ENCODE measurements around the gene IFNLR1.

Gene IFNLR1

GRCh38 chr1:24126018-24126671 lies 60.9 kb downstream of the IFNLR1 start:
- no peak overlapping the region for H3K4me3 ChIP-seq (ENCODE audit: low read depth, low read length)
- no peak overlapping the region for H3K27ac ChIP-seq
- DNase-seq = no peak
- H3K27me3 ChIP-seq (ENCODE audit: insufficient read depth, low read depth, severe bottlenecking) = no peaks in the 10 kb centered on the region
- TF ChIP-seq CTCF (IDR thresholded peaks at IDR 0.05; ENCODE audit: low read depth, low read length) = no peak
- no peaks in the 10 kb centered on the region for H3K36me3 ChIP-seq
- H3K9me3 ChIP-seq (ENCODE audit: severe bottlenecking) = peaks cover 4% of the 10 kb centered on the region

DNA sequence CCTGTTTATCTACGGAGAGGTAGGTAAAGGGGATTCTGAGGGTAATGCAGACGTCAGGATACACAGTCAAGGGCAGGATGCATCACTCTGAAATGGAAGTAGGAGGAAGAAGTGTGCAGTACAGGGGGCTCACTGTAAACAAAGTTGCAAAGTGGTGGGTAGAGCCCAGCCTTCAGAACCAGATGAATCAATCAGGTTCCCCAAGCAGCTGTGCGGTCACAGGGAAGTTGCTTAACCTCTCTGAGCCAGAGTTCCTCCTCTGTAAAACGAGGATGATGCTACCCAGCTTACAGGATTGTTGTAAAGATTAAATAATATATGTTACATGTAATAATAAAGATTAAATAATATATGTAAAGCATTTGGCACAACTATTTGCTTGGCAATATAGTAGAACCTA lies 61.6 kb downstream of the IFNLR1 start:
- Histone ChIP-seq H3K36me3 (no peaks in the 10 kb centered on the region), H3K27ac (no peak overlapping the region), H3K4me3 (ENCODE audit: low read depth, low read length) (no peak overlapping the region), H3K27me3 (ENCODE audit: insufficient read depth, low read depth, severe bottlenecking) (no peaks in the 10 kb centered on the region), H3K9me3 (ENCODE audit: severe bottlenecking) (peaks cover 4% of the 10 kb centered on the region)
- no peak for TF ChIP-seq CTCF (IDR thresholded peaks at IDR 0.05; ENCODE audit: low read depth, low read length)
- DNase-seq = no peak

DNA sequence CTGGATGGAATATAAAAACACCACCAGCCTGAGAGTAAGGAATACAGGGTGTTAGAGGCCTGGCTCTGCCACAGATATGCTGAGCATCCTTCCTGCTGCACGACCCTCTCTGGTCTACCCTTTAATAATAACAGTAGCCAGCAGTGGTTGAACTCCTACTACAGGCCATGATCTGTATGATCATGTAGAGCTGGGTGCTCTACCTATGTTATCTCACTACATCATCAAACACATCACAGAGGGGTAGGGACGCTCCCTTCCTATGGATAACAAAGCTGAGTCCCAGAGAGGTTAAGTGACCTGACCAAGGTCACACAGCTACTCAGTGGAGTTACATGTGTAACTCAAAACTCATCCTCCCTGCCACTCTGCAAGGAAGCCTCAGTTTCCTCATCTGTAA lies 62.1 kb downstream of the IFNLR1 start:
- TF ChIP-seq CTCF (IDR thresholded peaks at IDR 0.05; ENCODE audit: low read depth, low read length) = no peak
- Histone ChIP-seq H3K27ac (no peak overlapping the region), H3K36me3 (no peaks in the 10 kb centered on the region), H3K27me3 (ENCODE audit: insufficient read depth, low read depth, severe bottlenecking) (no peaks in the 10 kb centered on the region), H3K4me3 (ENCODE audit: low read depth, low read length) (no peak overlapping the region), H3K9me3 (ENCODE audit: severe bottlenecking) (no peaks in the 10 kb centered on the region)
- DNase-seq = no peak

GRCh38 chr1:24123611-24124010 lies 63.5 kb downstream of the IFNLR1 start:
- no peak overlapping the region for H3K27ac ChIP-seq
- DNase-seq = no peak
- TF ChIP-seq CTCF (IDR thresholded peaks at IDR 0.05; ENCODE audit: low read depth, low read length) = no peak
- no peaks in the 10 kb centered on the region for H3K27me3 ChIP-seq (ENCODE audit: insufficient read depth, low read depth, severe bottlenecking)
- no peaks in the 10 kb centered on the region for H3K9me3 ChIP-seq (ENCODE audit: severe bottlenecking)
- H3K36me3 ChIP-seq = no peaks in the 10 kb centered on the region
- H3K4me3 ChIP-seq (ENCODE audit: low read depth, low read length) = no peak overlapping the region

DNA sequence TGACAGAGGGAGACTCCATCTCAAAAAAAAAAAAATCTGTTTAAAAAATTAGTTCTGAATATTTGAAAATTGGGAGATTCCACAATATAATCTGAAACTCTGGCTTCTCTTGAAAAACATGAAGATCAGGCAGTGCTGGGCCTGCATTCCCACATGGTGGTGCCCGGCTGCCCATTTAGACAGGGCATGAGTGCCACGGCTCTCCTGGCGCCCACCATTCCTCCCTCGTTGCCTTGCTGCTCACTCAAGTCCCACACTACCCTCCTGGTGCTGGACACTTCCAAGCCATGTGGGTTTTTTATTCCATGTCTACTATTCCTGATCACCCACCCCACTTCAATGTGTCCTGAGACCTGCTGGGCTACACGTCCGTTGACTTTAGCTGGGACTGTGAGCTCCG lies 64.3 kb downstream of the IFNLR1 start:
- TF ChIP-seq CTCF (IDR thresholded peaks at IDR 0.05; ENCODE audit: low read depth, low read length) = no peak
- no peak overlapping the region for H3K27ac ChIP-seq
- no peak overlapping the region for H3K4me3 ChIP-seq (ENCODE audit: low read depth, low read length)
- H3K36me3 ChIP-seq = no peaks in the 10 kb centered on the region
- no peak for DNase-seq
- H3K9me3 ChIP-seq (ENCODE audit: severe bottlenecking) = no peaks in the 10 kb centered on the region
- H3K27me3 ChIP-seq (ENCODE audit: insufficient read depth, low read depth, severe bottlenecking) = no peaks in the 10 kb centered on the region

- Histone ChIP-seq H3K36me3 (no peaks in the 10 kb centered on the region), H3K27ac (no peak overlapping the region), H3K9me3 (ENCODE audit: severe bottlenecking) (no peaks in the 10 kb centered on the region), H3K4me3 (ENCODE audit: low read depth, low read length) (no peak overlapping the region), H3K27me3 (ENCODE audit: insufficient read depth, low read depth, severe bottlenecking) (no peaks in the 10 kb centered on the region)
- TF ChIP-seq CTCF (IDR thresholded peaks at IDR 0.05; ENCODE audit: low read depth, low read length) = no peak
- no peak for DNase-seq
Measured at GRCh38 chr1:24121406-24121805, 65.7 kb downstream of the IFNLR1 start.

Measured in WERI-Rb-1 (cell line).